GM12873 (cell line): ENCODE data around the gene FABP6.

Experiments used
- TF ChIP-seq, protein P1 (sequence below): IDR thresholded peaks from 2 replicates; pipeline ENCODE4 v1.5.1; 2012; ENCODE audit warnings: low read depth, mild to moderate bottlenecking, moderate library complexity, low read length, control low read depth; ENCODE audit not compliant: insufficient read depth; ENCODE audit errors: missing control alignments

The FABP6 gene

DNA sequence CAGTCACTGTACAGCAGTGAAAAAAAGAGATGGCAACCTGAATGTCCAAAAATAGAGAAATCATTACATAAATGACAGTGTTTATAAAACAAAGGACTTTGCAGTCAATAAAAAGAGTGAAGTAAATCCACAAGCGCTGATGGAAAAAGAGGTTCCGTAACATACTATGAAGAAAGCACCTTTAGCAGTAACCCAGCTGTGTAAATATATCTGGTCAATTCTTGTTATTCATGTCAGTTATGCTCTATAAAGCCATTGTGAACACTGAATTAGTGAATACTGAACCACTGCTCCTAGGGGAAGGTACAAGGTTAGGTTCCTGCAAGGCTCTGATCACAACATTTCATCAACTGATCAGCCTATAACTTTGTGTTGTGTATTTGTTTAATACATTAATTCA is 43.6 kb downstream of the FABP6 start:
- TF ChIP-seq, protein P1, sequence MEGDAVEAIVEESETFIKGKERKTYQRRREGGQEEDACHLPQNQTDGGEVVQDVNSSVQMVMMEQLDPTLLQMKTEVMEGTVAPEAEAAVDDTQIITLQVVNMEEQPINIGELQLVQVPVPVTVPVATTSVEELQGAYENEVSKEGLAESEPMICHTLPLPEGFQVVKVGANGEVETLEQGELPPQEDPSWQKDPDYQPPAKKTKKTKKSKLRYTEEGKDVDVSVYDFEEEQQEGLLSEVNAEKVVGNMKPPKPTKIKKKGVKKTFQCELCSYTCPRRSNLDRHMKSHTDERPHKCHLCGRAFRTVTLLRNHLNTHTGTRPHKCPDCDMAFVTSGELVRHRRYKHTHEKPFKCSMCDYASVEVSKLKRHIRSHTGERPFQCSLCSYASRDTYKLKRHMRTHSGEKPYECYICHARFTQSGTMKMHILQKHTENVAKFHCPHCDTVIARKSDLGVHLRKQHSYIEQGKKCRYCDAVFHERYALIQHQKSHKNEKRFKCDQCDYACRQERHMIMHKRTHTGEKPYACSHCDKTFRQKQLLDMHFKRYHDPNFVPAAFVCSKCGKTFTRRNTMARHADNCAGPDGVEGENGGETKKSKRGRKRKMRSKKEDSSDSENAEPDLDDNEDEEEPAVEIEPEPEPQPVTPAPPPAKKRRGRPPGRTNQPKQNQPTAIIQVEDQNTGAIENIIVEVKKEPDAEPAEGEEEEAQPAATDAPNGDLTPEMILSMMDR = no peak

DNA sequence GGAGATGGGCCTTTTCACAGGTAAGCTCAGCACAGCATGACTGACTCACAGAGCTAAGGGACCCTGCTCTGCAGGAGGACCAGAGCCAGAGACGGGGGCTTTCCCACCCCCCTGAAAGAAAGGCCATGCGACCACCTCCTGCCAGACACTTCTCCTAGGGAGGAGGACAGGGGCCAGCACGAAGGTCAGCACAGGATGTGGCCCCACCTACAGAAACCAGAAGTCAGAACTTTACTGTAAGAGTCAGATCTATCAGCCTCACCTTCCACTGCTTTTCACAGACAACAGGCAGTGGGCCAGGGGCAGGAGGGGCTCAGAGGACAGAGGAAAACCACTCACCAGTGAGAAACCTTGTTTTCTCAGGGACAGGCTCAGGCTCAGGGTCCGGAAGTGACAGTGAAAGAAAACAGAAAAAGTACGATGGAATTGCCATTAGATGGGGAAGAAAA is 45.2 kb downstream of the FABP6 start:
- TF ChIP-seq, protein P1 = no peak

DNA sequence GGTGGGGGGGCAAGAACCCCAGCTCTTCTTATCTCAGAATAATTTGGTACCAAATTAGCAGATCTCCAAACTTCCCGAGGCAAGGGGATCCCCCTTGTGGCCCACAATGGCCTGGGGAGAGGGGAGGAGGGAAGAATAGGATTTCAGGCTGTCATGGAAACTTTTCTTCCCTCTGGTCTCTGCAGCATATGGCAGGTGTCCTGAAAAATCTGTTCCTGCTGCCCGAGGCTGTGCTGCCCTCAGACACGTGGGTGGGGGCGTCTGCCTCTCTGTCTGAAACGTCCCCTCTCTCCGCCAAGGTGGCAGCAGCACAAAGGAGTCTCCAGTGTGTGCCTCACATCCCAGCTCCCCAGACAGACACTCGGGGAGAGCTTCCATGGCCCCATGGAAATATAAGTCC is 49.0 kb downstream of the FABP6 start:
- TF ChIP-seq, protein P1 = no peak

DNA sequence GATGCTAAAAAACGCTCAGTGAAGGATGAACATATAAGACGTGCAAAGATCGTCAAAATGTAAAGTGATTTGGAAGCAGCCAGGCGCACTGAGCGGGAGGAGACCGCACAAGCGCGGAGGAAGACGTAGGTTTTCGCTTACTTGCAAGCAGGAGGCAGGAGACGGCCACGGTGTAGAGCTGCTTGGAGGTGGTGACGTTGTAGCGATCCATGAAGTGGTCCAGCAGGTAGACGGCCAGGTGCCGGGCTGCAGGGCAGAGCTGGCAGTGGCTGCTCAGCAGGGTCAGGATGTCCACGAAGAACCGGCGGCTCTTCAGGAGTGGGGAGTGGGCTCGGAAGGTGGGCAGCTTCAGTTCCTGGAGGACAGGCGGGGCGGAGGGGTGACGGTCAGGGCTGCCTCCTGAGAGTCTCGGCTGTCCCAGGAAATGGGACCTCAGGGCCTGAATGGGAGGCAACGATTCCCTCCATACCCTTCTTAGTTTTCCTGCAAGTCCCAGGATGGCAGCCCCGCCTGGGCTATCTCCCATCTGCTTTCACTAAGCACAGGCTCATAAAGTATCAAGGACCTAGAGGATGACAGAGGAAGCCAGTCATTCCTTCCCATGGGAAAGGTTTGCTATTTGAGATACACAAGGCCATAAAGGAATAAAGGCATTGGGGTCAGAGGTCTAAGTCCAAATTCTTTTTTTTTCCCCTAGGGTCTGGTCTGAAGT is 51.2 kb downstream of the FABP6 start:
- TF ChIP-seq, protein P1 = no peak

DNA sequence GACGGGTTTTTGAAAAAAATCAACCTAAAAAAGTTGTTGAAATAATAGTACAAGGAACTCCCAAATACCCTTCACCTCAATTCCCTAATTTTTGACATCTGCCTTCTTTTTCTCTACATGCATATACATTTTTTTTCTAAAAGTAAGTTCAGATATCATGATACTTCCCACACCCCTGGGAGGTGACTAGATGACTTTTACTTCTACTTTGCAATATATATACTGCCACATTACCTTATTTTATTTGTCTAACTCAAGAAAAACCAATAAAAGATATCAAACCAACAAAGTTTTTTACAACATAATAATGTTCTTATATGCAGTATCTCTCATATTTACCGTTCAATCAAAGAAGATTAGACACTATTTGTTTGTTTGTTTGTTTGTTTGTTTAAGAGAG is 52.0 kb downstream of the FABP6 start:
- TF ChIP-seq, protein P1 = no peak

DNA sequence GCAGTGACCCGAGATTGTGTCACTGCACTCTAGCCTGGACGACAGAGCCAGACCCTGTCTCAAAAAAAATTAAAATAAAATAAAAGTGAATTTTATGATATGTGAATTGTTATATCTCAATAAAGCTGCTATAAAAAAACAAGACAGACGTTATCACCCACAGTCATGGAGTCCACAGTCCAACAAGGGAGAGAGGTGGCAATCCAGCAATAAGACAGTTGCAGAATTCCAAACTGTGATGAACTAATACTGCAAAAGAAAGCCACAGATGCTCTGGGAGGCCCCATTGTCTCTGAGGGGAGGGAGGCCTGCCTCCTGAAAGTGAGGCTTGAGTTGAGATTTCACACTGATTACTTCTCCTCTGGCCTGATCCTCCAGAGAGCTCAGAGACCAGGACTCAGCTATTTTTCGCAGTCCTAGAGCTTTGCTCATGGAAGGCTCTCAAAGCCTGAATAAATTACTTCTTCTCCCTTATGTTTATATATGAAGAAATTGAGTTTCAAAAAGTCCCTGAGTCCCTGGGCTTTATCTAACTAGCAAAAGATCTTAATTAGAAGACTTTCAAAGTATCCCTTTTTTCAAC is 55.1 kb downstream of the FABP6 start:
- TF ChIP-seq, protein P1 = no peak

DNA sequence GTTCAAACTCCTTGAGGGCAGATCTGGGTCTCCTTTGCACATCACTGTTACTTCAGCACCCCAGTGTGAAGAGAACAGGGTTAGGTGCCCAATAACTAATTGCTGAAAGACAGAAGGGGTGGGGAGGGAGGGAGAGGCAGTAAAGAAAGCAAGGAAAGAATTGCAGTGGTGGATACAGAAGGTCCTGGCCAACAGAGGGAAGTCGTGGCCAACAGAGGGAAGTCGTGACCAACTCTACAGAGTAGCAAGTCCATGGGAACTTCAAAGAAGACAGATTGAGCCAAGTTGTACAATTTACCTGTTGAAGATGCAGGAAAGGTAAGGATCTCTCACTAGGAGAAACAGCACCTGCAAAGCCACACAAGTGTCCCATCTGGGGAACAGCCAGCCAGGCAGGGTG is 56.0 kb downstream of the FABP6 start:
- TF ChIP-seq, protein P1 = no peak
